Right forelimb (tissue), 1 donor: Measurements from ENCODE around the gene PGGT1B.
"Not testable (repeated sequence)": the region's sequence is repeated elsewhere in the genome, so short reads cannot be mapped to it uniquely, and the experiment has no call there.

Experiments
- DNase-seq: peaks from one replicate; pipeline ENCODE4 v3.0.0-alpha.2; 2018

Gene PGGT1B

GRCh38 chr5:115257981-115258380 lies 4.7 kb downstream of the PGGT1B start:
- DNase-seq = no peak

GRCh38 chr5:115249379-115249778 lies 13.3 kb downstream of the PGGT1B start:
- not testable (repeated sequence) for DNase-seq

DNA sequence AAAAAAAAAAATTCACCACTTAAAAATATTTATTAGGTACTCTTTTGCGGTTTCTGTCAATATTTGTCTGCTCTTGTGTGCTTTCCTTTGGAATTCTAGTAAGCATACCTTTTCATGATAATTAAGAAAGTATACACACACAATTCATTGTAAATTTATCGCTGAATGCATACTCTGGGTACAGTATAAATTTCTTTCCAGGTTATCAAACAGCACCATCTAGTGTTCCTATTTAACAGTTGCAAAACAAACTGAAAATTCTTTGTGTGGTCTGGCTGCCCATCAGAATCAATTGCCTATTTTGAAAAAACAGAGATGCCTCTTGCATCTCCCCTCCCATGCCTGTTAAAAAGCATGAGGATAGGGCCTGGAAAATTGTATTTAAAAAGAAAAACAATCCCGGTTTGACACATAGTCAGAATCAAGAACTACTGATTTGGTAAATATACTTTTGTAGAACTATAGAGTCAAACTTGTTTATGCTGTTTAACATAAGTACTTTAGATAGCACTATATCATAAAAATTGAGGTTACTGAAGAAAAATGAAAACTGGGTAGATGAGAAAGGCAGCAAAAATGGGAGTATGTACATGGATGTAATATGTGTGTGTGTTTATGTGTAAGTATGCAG lies 16.2 kb downstream of the PGGT1B start:
- no peak for DNase-seq

GRCh38 chr5:115243412-115243811 lies 19.3 kb downstream of the PGGT1B start:
- no peak for DNase-seq

GRCh38 chr5:115241881-115242642 lies 20.6 kb downstream of the PGGT1B start:
- no peak for DNase-seq

GRCh38 chr5:115237066-115237465 lies 25.6 kb downstream of the PGGT1B start:
- no peak for DNase-seq

DNA sequence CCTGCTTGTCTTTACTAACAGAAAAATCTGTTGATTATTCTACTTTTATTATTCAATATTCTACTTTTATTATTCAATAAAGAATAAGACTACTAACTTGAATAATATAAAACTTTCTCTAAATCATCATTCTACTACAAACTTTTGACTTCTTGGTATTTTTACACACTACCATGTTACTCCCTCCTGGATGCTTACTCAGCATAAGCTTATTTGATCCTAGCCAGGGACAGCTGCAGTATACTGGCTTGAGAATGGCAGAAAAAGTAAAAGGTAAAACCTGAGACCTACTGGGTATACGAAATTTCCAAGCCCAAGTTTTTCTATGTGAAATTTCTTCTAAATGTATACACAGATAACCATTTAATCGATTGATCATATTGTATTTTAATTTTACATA lies 26.1 kb downstream of the PGGT1B start:
- no peak for DNase-seq

DNA sequence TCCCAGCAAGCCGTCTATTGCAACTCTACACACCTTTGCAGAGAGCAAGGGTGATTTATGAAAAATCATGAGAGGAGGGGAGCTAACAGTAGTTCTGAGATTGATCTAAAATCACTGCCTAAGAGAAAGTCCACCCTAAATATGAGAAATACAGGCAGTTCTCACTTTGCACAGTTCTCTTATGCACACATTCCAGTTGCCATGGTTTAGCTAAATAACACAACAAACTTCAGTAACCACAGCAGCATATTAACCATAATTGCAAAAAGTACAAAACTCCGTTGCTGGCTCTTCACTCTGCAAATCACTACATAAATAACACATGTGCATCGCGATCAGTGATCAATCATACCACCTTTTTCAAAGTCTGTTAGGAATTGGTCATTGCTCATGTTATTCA lies 31.1 kb downstream of the PGGT1B start:
- DNase-seq = no peak

DNA sequence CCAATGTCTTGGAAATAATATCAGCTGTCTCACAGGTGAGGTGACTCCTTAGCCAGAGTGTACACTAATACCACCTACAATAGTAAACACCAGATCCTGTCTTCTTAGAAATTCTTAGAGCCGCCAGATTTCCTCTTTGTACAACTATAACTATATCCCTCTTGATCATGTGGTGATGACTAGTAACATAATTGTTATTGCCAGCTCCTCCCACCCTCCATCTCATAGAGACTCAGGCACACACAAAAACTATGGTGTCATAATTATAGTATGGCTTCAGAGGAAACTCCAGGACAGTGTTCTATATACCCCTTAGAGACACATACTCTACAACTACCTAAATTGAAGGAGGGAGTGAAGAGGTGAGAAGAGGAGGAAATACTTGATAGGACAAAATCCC lies 33.1 kb downstream of the PGGT1B start:
- no peak for DNase-seq

DNA sequence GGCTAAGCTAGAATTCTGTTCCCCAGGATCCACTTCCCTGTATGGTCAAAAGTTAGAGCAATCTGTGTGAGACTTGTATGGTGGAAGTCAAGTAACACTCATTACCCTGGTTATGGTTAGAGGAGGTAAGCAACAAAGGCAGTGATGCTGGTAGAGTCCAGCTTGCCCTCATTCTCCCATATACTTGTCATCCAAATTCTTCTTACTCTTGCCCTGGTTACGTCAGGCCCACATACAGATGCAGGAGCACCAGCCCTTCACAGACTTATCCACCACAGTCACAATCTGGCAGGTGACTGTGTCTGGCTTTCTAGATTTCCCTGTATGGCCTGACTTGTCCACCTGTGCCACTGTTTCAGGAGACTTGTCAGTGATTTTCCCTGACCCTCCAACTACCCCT lies 35.4 kb downstream of the PGGT1B start:
- no peak for DNase-seq

- DNase-seq = no peak
Measured at GRCh38 chr5:115214541-115214940, 48.1 kb downstream of the PGGT1B start.

GRCh38 chr5:115209279-115209678 lies 53.4 kb downstream of the PGGT1B start:
- no peak for DNase-seq

- DNase-seq = no peak
Measured at GRCh38 chr5:115202952-115203351, 59.7 kb downstream of the PGGT1B start.

- no peak for DNase-seq
Measured at GRCh38 chr5:115196161-115196560, 66.5 kb downstream of the PGGT1B start.

DNA sequence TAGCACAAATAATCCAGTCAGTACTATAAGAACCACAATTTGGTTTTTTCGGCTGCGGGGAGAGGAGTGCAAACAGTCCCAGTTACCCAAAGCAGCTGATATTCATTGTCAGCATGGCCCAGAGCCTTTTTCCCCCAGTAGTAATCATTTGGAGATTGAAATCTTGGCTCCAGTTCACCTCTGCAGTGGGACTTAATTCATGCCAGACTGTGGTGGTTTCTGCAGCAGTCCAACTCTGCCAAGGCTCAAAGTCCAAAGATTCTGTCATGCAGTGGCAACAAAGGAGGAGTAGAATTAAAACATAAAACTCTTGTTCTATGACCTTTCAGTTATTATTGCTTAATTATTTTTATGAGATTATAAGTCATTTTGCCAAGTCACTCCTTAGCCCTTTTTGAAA lies 68.0 kb downstream of the PGGT1B start:
- no peak for DNase-seq

DNA sequence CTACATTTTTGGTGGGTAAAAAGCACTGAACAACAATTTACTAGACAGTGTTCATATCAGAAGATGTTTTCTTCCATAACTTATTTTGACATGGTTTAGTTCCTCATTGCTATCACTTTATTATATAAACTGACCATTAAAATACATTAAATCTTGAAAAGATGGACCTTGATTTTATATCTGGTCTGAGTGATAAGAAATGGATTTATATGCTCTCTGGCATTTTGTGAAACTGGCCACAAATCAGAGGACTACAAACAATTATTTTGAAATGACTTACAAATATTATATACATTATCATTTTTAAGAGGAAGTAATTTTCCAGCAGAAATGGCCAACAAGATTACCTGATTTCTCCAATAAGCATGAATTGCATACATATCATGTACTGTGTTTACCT lies 69.4 kb downstream of the PGGT1B start:
- DNase-seq = no peak

DNA sequence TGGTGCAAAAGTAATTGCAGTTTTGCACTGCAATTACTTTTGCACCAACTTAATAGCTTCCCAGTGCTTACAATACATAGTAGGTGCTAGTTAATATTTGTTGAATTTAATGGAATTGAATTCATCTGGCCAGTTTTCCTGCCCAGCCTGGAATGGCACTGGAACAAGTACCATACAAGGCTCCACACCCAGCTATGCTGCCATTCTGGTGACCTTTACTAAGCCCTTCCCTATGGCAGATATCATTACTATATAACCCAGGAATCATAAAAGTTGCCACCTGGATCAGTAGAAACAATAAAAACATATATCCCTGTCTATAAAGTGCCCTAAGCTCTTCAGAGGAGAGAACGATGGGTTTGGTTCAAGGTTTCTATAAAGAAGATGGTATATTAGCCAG lies 70.6 kb downstream of the PGGT1B start:
- DNase-seq = no peak

DNA sequence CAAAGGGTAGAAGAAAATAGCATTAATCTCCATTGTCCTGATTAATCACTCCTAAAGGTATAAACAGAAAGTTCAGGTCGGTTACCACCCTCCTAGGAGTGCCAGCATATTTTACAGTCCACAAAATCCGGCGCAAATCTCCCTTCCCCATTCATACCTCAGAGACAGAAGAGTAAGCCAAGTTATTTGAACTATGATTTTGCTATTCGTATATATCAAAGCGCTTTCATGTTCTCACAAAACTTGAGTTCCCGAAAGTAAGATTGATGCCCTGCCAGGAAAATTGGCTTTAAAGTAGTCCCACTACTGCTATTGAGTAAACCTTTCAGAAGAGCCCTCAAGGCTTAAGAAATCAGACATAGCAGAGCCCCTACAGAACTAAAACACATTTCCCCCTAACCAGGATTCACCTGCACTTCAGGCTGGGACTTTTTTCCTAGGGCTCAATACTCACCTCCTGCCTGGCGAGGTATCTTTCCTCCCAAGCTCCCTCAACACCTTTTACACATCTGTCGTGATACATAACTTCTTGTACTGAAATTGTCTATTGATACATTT lies 71.1 kb downstream of the PGGT1B start:
- no peak for DNase-seq

DNA sequence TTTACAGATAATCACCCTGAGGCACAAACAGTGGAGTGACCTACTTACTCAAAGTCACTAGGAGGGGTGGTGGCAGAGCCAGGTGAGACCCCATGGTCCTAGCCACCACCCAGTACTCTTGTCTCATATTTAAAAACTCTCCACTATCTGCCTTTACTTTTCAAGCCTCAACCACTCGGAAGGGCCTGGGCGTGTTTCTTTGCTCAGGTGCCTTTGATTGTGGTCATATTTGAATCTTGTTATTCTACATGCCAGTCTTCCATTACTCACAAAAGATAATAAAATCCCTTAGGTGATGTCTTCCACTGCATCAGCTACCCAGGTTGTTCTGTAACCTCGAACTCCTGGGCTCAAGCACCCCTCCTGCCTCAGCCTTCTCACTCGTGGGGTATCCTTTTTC lies 72.3 kb downstream of the PGGT1B start:
- DNase-seq = no peak

GRCh38 chr5:115189866-115190265 lies 72.8 kb downstream of the PGGT1B start:
- no peak for DNase-seq

- no peak for DNase-seq
Measured at GRCh38 chr5:115186794-115187193, 75.9 kb downstream of the PGGT1B start.

- no peak for DNase-seq
Measured at GRCh38 chr5:115184770-115185169, 77.9 kb downstream of the PGGT1B start.

GRCh38 chr5:115181757-115182156 lies 80.9 kb downstream of the PGGT1B start:
- no peak for DNase-seq

DNA sequence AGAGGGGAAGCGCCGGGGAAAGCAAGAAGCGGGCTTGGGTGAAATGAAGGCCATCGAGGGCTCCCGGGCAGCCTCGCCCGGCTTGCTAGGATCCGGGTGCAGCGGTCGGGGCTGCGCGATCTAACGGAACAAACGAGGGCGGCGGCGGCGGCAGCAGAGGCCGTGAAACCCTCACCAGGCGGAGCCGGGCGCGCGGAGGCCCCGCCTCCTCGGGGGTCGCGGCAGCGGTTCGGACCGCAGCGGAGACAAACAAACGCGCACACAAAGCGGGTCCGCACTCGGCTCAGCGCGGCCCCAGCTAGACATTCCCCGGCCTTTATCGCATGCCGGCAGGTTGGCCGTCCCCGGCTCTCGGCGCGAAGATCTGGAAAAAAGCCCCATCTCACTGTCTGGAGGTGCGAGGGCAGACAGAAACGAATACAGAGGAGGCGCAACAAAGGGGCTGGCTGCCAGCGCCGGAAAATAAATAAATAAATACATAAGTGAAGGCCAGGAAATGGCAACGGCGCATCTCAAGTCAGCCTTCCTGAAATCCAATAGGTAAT lies 82.4 kb downstream of the PGGT1B start:
- DNase-seq = peak; percentile 70
